HEK293T (cell line): Measurements from ENCODE around the gene ALDOC.

Experiments
- BHLHE40 ChIP-seq: fragments of 450-650 bp; IDR thresholded peaks from 2 replicates; pipeline ENCODE4 v1.6.1; 2016; ENCODE audit warnings: mild to moderate bottlenecking, moderate library complexity, borderline replicate concordance
- CTBP1 ChIP-seq: fragments of 450-650 bp; IDR thresholded peaks from 2 replicates; pipeline ENCODE4 v1.6.1; 2016; ENCODE audit warnings: borderline replicate concordance
- FOXK2 ChIP-seq: fragments of 450-650 bp; IDR thresholded peaks from 2 replicates; pipeline ENCODE4 v1.6.1; 2016; ENCODE audit warnings: mild to moderate bottlenecking
- HDGF ChIP-seq: fragments of 450-650 bp; IDR thresholded peaks from 2 replicates; pipeline ENCODE4 v1.6.1; 2017; ENCODE audit warnings: antibody characterized with exemption, borderline replicate concordance
- NFRKB ChIP-seq: fragments of 450-650 bp; IDR thresholded peaks from 2 replicates; pipeline ENCODE4 v1.6.1; 2016; ENCODE audit warnings: mild to moderate bottlenecking, moderate library complexity
- SP1 ChIP-seq: fragments of 450-650 bp; IDR thresholded peaks from 2 replicates; pipeline ENCODE4 v1.6.1; 2017
- SUZ12 ChIP-seq: fragments of 450-650 bp; IDR thresholded peaks from 2 replicates; pipeline ENCODE4 v1.6.1; 2016; ENCODE audit warnings: mild to moderate bottlenecking
- TARDBP ChIP-seq: fragments of 450-650 bp; IDR thresholded peaks from 2 replicates; pipeline ENCODE4 v1.6.1; 2016
- ZNF384 ChIP-seq: fragments of 450-650 bp; IDR thresholded peaks from 2 replicates; pipeline ENCODE4 v1.6.1; 2016

DNA sequence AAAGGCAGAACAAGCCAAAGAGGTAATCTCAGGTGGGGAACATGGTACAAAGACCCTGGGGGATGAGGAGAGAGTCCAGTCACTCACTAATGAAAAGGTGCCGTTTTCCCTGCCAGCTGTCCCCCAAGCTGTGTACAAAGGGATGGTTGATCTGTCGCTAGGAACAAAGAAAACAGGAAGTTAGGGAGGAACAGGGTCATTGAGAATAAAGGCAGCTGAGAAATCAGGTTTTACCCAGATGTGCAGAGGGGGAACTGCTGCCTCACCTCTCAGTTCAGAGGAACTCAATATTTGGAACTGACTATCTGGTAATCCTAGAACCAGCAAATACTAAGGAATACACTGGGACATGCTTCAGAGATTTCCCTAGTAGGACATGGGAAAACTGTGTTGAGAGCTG, 35.8 kb upstream of the ALDOC start:
- TF ChIP-seq SUZ12 (no peak), SP1 (no peak), BHLHE40 (no peak), CTBP1 (no peak), FOXK2 (no peak), HDGF (no peak), NFRKB (no peak), TARDBP (no peak), ZNF384 (no peak)
